Measurements from ENCODE around the gene TMEM141.

DNA sequence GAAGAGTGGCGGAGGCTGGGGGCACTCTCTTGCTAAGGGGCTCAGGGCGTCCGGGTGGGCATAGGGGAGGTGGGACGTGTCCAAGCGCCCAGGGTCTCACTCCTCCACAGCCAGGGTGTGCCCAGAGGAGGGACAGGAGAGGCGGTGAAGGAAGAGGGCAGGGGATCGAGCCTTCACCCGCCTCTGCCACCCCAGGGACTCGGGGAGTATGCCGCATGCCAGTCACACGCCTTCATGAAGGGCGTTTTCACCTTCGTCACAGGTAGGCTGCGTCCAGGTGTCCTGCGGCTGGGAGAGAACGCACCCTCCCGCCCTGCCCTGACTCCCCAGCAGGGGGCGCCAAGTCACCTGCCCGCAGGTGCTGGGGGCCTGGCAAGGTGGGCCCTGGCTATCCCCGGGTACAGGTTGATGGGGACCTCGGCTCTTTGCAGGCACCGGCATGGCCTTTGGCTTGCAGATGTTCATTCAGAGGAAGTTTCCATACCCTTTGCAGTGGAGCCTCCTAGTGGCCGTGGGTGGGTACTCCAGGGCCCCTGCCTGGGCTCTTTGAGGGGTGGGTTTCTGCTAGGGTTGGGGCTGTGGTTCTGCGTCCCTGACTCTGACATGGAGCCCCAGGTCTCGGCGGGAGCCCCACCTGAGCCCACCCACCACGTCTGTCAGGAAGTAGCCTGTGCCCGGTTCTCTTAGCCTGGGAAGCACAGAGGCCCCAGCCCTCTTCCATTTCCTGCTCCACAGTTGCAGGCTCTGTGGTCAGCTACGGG lies 552 bp downstream of the TMEM141 start:
- TF ChIP-seq, protein P1, sequence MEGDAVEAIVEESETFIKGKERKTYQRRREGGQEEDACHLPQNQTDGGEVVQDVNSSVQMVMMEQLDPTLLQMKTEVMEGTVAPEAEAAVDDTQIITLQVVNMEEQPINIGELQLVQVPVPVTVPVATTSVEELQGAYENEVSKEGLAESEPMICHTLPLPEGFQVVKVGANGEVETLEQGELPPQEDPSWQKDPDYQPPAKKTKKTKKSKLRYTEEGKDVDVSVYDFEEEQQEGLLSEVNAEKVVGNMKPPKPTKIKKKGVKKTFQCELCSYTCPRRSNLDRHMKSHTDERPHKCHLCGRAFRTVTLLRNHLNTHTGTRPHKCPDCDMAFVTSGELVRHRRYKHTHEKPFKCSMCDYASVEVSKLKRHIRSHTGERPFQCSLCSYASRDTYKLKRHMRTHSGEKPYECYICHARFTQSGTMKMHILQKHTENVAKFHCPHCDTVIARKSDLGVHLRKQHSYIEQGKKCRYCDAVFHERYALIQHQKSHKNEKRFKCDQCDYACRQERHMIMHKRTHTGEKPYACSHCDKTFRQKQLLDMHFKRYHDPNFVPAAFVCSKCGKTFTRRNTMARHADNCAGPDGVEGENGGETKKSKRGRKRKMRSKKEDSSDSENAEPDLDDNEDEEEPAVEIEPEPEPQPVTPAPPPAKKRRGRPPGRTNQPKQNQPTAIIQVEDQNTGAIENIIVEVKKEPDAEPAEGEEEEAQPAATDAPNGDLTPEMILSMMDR (IDR thresholded peaks at IDR 0.05) = peak; percentile 77 to 92 (median 88)
- TF ChIP-seq POLR2A (IDR thresholded peaks at IDR 0.05) = no peak

Data from heart left ventricle (tissue), 13 donors.